ENCODE measurements around the gene CYP27C1. TPM values are rescaled to one million over a fixed set of nuclear protein-coding genes. Genes with fewer than 3 reads are reported as not detected.

Gene CYP27C1
- total and polyA plus RNA-seq, 12 donors = 0.11 to 0.97 (median 0.22) TPM; not detected in 3

Small RNA genes lying within 50 kb of the gene (small RNA-seq; reads per million reads assigned to genes)
- gene NIFKP9 = 0 reads per million in 2 donors

Other genes starting within 250 kb of the CYP27C1 start
- 100 to 1,000 TPM in 7 of 9 donors, 10 to 100 TPM in 2; 62.1 to 207 (median 126) TPM for gene BIN1, start 113.1 kb downstream of the CYP27C1 start, total RNA-seq
- 100 to 1,000 TPM in 1 of 3 donors, 10 to 100 TPM in 2; 80.3 to 113 (median 97.5) TPM for gene BIN1, start 113.1 kb downstream of the CYP27C1 start, polyA plus RNA-seq
- 10 to 100 TPM; 26.7 to 65.8 (median 37.4) TPM for gene ERCC3, start 73.8 kb upstream of the CYP27C1 start, total RNA-seq
- 10 to 100 TPM; 27.8 to 42.1 (median 37.7) TPM for gene ERCC3, start 73.8 kb upstream of the CYP27C1 start, polyA plus RNA-seq
- 10 to 100 TPM; 43.0 to 91.6 (median 55.1) TPM for gene MAP3K2, start 167.7 kb upstream of the CYP27C1 start, total RNA-seq
- 10 to 100 TPM in 2 of 3 donors, 1 to 10 TPM in 1; 4.2 to 17.1 (median 11.0) TPM for gene MAP3K2, start 167.7 kb upstream of the CYP27C1 start, polyA plus RNA-seq
- not detected for gene PROC, start 198.1 kb upstream of the CYP27C1 start, total RNA-seq
- gene PROC, start 198.1 kb upstream of the CYP27C1 start, polyA plus RNA-seq = under 1 TPM in 2 of 3 donors, not detected in 1; 0.10 to 0.16 TPM

All from adrenal gland (tissue), 12 donors.